ENCODE measurements around the gene CYTIP.

The CYTIP gene

DNA sequence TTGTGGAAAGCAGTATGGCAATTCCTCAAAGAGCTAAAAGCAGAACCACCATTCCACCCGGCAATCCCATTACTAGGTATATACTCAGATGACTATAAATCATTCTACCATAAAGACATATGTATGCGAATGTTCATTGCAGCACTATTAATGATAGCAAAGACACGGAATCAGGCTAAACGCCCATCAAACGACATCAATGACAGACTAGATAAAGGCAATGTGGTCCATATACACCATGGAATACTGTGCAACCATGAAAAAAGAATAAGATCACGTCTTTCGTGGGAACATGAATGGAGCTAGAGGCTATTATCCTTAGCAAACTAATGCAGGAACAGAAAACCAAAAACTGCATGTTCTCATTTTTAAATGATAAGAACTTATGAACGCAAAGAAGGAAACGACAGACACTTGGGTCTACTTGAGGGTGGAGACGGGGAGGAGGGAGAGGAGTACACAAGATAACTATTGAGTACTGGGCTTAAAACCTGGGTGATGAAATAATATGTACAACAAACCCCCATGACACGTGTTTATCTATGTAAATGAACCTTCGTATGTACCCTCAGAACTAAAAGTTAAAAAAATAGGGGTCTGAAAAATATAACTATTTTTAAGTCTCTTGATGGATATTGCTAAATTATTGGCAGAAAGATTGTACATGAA, 32.0 kb upstream of the CYTIP start:
- TF ChIP-seq, protein P1, sequence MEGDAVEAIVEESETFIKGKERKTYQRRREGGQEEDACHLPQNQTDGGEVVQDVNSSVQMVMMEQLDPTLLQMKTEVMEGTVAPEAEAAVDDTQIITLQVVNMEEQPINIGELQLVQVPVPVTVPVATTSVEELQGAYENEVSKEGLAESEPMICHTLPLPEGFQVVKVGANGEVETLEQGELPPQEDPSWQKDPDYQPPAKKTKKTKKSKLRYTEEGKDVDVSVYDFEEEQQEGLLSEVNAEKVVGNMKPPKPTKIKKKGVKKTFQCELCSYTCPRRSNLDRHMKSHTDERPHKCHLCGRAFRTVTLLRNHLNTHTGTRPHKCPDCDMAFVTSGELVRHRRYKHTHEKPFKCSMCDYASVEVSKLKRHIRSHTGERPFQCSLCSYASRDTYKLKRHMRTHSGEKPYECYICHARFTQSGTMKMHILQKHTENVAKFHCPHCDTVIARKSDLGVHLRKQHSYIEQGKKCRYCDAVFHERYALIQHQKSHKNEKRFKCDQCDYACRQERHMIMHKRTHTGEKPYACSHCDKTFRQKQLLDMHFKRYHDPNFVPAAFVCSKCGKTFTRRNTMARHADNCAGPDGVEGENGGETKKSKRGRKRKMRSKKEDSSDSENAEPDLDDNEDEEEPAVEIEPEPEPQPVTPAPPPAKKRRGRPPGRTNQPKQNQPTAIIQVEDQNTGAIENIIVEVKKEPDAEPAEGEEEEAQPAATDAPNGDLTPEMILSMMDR (IDR thresholded peaks at IDR 0.05; ENCODE audit: low read depth, low read length, missing control alignments): no peak
- H3K4me3 ChIP-seq (replicated peaks; ENCODE audit: low read depth, low read length): no peak overlapping the region
- DNase-seq (ENCODE audit: extremely low read depth, low read depth): no peak

DNA sequence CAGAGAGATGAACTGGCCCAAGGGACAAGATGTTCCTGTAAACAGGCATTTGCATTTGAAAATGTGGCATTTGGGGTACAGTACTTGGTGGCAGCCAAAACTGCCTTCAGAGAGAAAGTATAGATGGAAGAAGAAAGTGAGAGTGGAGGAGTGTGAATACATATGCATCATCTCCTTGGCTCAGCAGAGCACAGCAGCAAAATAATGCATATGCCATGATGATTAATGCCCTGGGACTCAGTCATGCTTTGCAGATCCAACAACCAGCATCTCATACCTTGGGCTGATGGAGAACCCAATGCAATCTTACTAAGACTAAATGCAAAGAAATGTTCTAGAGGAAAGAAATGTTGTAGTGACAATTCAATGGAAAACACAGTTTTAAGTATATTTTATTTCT, 29.7 kb upstream of the CYTIP start:
- no peak overlapping the region for H3K4me3 ChIP-seq (replicated peaks; ENCODE audit: low read depth, low read length)
- TF ChIP-seq, protein P1 (IDR thresholded peaks at IDR 0.05; ENCODE audit: low read depth, low read length, missing control alignments): no peak
- no peak for DNase-seq (ENCODE audit: extremely low read depth, low read depth)

DNA sequence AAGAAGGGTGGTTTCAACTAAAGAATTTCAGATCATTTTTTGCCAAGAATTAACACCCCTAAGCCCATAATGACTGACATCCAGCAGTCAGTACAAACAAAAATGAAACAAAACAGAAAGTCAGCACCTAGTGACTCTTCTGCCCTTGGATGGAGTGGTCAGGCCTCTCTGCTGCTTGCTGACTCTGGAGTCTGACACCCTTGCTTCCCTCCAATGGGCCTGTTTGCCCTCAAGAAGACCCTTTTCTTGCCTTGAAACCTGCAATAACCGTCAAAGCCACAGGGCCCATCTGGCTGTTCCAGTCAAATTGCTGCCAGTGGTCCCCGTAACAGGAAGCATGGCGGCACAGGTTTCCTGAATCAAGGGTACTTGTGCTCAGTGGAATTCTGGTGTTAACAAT, 27.2 kb upstream of the CYTIP start:
- no peak for DNase-seq (ENCODE audit: extremely low read depth, low read depth)
- TF ChIP-seq, protein P1 (IDR thresholded peaks at IDR 0.05; ENCODE audit: low read depth, low read length, missing control alignments): no peak
- H3K4me3 ChIP-seq (replicated peaks; ENCODE audit: low read depth, low read length): no peak overlapping the region

DNA sequence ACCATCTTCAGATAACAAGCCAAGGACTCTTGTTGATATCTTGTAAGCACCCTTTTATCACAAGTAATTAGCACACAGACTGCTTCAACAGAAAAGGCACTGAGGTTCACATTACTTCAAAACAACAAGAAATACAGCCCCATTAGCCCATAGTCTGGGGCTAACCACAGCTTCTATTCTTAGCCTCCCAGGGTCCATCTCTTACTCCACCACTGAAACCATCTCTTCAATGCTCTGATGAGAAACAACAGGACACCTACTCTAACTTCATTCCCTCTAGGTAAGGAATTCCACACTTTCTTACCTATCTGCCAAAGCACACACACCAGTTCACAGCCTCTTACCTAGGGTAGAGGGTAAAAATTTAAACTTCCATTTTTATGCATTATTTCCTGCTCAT, 26.4 kb upstream of the CYTIP start:
- DNase-seq (ENCODE audit: extremely low read depth, low read depth): no peak
- no peak overlapping the region for H3K4me3 ChIP-seq (replicated peaks; ENCODE audit: low read depth, low read length)
- TF ChIP-seq, protein P1 (IDR thresholded peaks at IDR 0.05; ENCODE audit: low read depth, low read length, missing control alignments): no peak

GRCh38 chr2:157469726-157470125, 25.8 kb upstream of the CYTIP start:
- TF ChIP-seq, protein P1 (IDR thresholded peaks at IDR 0.05; ENCODE audit: low read depth, low read length, missing control alignments): no peak
- no peak for DNase-seq (ENCODE audit: extremely low read depth, low read depth)
- no peak overlapping the region for H3K4me3 ChIP-seq (replicated peaks; ENCODE audit: low read depth, low read length)

- no peak overlapping the region for H3K4me3 ChIP-seq (replicated peaks; ENCODE audit: low read depth, low read length)
- no peak for DNase-seq (ENCODE audit: extremely low read depth, low read depth)
- TF ChIP-seq, protein P1 (IDR thresholded peaks at IDR 0.05; ENCODE audit: low read depth, low read length, missing control alignments): no peak
These were observed 25.2 kb upstream of the CYTIP start for GRCh38 chr2:157468931-157469708.
